HepG2 (cell line): ENCODE results near the gene CHI3L1. TPM values are rescaled to one million over a fixed set of nuclear protein-coding genes. Genes with fewer than 3 reads are reported as not detected.

ENCODE experiments used
- ATAC-seq: fragments of 200-7000 bp; cut with Tn5 transposase; 3 replicates; pipeline ENCODE4 v1.9.1; 2020; ENCODE audit warnings: mild to moderate bottlenecking, moderate library complexity
- BruUV-seq: library from RNA; stranded (reverse); fragments of 400-500 nt; replicated peaks from 2 replicates; lab custom pipeline; 2021; lab: Mats Ljungman, UMichigan
- CTCF ChIA-PET: fragments of 300-600 bp; formaldehyde crosslinking; extraction: SDS; loops from one replicate; lab custom pipeline; 2021; ENCODE audit warnings: low total read pairs, inconsistent platforms, low intra/inter-chr PET ratio; lab: Yijun Ruan, JAX
- POLR2A ChIA-PET: fragments of 350-600 bp; sonication (Branson Sonifier 250); formaldehyde crosslinking; loops from one replicate; lab custom pipeline; 2020; ENCODE audit warnings: antibody characterized with exemption, inconsistent platforms; lab: Yijun Ruan, JAX
- DNase-seq: peaks from one replicate; pipeline ENCODE4 v3.0.0-alpha.2; 2015; ENCODE audit warnings: low spot score
- FAIRE-seq: peaks from 3 replicates; lab custom pipeline; 2011; peaks lifted over from hg19 to GRCh38; lab: Jason Lieb, UNC
- H2AFZ ChIP-seq: one replicate; pipeline ENCODE4 v1.6.1; 2011; ENCODE audit warnings: low read length, inconsistent platforms
- H3K27ac ChIP-seq: fragments of 300-600 bp; 3 replicates; pipeline ENCODE4 v1.8.0; 2011; ENCODE audit warnings: mixed run types, mild to moderate bottlenecking, mixed read lengths, low read length, inconsistent platforms; ENCODE audit not compliant: insufficient read depth; ENCODE audit errors: extremely low read length
- H3K27me3 ChIP-seq, 2 experiments: fragments of 200-600 bp in 1 of 2; 2 replicates in 1 of 2; 3 replicates in 1 of 2; pipeline versions ENCODE4 v1.6.0 to v1.8.0; 2011; ENCODE audit warnings: low read length in 2 of 2, mild to moderate bottlenecking in 2 of 2, moderate library complexity in 2 of 2, inconsistent platforms in 1 of 2; ENCODE audit not compliant: insufficient read depth in 2 of 2, control insufficient read depth in 1 of 2
- H3K36me3 ChIP-seq, 2 experiments: fragments of 200-600 bp in 1 of 2; replicated peaks in 1 of 2; 2 replicates in 1 of 2; 3 replicates in 1 of 2; pipeline versions ENCODE4 v1.5.1 to v1.8.0; 2011; ENCODE audit warnings: low read length in 2 of 2, inconsistent platforms in 1 of 2; ENCODE audit not compliant: insufficient read depth in 2 of 2, control insufficient read depth in 1 of 2
- H3K4me1 ChIP-seq: 2 replicates; pipeline ENCODE4 v1.5.1; 2012; ENCODE audit warnings: low read length, inconsistent platforms; ENCODE audit not compliant: insufficient read depth
- H3K4me2 ChIP-seq: 2 replicates; pipeline ENCODE4 v1.6.0; 2011; ENCODE audit warnings: low read depth, low read length, inconsistent platforms
- H3K4me3 ChIP-seq, 3 experiments: fragments of 200-600 bp in 1 of 3; sonication (generic), shearing (Covaris generic) in 1 of 3; replicated peaks in 1 of 3; 2 replicates each; pipeline ENCODE4 v1.5.1; 2011 to 2016; ENCODE audit warnings: low read length in 3 of 3, inconsistent platforms in 2 of 3, low read depth in 2 of 3, mild to moderate bottlenecking in 2 of 3, control low read depth in 1 of 3, mixed read lengths in 1 of 3; ENCODE audit not compliant: insufficient read depth in 1 of 3
- H3K79me2 ChIP-seq: one replicate; pipeline ENCODE4 v1.6.1; 2011; ENCODE audit warnings: low read length, inconsistent platforms; ENCODE audit not compliant: insufficient read depth
- H3K9ac ChIP-seq: 2 replicates; pipeline ENCODE4 v1.6.0; 2011; ENCODE audit warnings: mild to moderate bottlenecking, low read depth, low read length, inconsistent platforms; ENCODE audit not compliant: insufficient read depth
- H3K9me3 ChIP-seq: 2 replicates; pipeline ENCODE4 v1.5.1; 2012; ENCODE audit warnings: mild to moderate bottlenecking, low read length
- H4K20me1 ChIP-seq: 2 replicates; pipeline ENCODE4 v1.6.0; 2011; ENCODE audit warnings: inconsistent platforms, mild to moderate bottlenecking, low read length, moderate library complexity; ENCODE audit not compliant: insufficient read depth
- ATF5 ChIP-seq: sonication (generic); formaldehyde crosslinking; IDR thresholded peaks from 2 replicates; pipeline ENCODE4 v1.4.0; 2020; ENCODE audit warnings: mild to moderate bottlenecking, low read depth, missing genetic modification reagents
- FOXP4 ChIP-seq: sonication (generic); formaldehyde crosslinking; IDR thresholded peaks from 2 replicates; pipeline ENCODE4 v1.4.0; 2020; ENCODE audit warnings: missing genetic modification reagents
- GATA4 ChIP-seq: sonication (generic); IDR thresholded peaks from 2 replicates; pipeline ENCODE4 v1.6.1; 2016; ENCODE audit warnings: antibody characterized with exemption, low read depth, borderline replicate concordance
- GMEB1 ChIP-seq: sonication (generic); formaldehyde crosslinking; IDR thresholded peaks from 2 replicates; pipeline ENCODE4 v1.5.1; 2020; ENCODE audit warnings: missing genetic modification reagents, mild to moderate bottlenecking, borderline replicate concordance
- NFE2L2 ChIP-seq: fragments of 150-350 bp; IDR thresholded peaks from 2 replicates; pipeline ENCODE4 v1.6.1; 2014; ENCODE audit warnings: low read length
- NFKBIZ ChIP-seq: IDR thresholded peaks from 2 replicates; pipeline ENCODE4 v1.6.1; 2018; ENCODE audit warnings: missing genetic modification reagents, missing compliant biosample characterization
- ZNF276 ChIP-seq: sonication (generic); formaldehyde crosslinking; IDR thresholded peaks from 2 replicates; pipeline ENCODE4 v1.4.0; 2020; ENCODE audit warnings: mild to moderate bottlenecking, low read depth, missing genetic modification reagents
- ZNF558 ChIP-seq: sonication (generic); formaldehyde crosslinking; IDR thresholded peaks from 2 replicates; pipeline ENCODE4 v1.9.0; 2022; ENCODE audit warnings: mild to moderate bottlenecking, missing genetic modification reagents, borderline replicate concordance
- ZNF574 ChIP-seq: sonication (generic); formaldehyde crosslinking; IDR thresholded peaks from 2 replicates; pipeline ENCODE4 v1.4.0; 2020; ENCODE audit warnings: missing genetic modification reagents
- ZNF784 ChIP-seq: sonication (generic); formaldehyde crosslinking; IDR thresholded peaks from 2 replicates; pipeline ENCODE4 v1.5.1; 2020; ENCODE audit warnings: missing genetic modification reagents, mild to moderate bottlenecking, borderline replicate concordance
- WGBS: methylation state at CpG from one replicate; pipeline ENCODE4 v1.1.6; 2017; ENCODE audit warnings: low lambda C conversion rate; 5-methylcytosine and 5-hydroxymethylcytosine counted together
- in situ Hi-C: cut with HindIII; loops from 2 replicates; pipeline ENCODE4 v1.10.0; 2017; ENCODE audit warnings: low pct_unique_long_range_greater_than_20kb; ENCODE audit not compliant: extremely low pct_ligation_motif_present
- intact Hi-C: fragments of 100-400 bp; cut with micrococcal nuclease; formaldehyde crosslinking; loops from one replicate; pipeline ENCODE4 v1.10.0; 2022; ENCODE audit not compliant: unreplicated experiment
- polyA plus RNA-seq, 8 experiments: library from polyadenylated mRNA; depleted of rRNA in 3 of 8; stranded (reverse) in 7 of 8; unstranded in 1 of 8; fragments of >200 nt; fragmentation: Illumina TruSeq in 4 of 8; extraction: Trizol in 4 of 8; gene quantifications; 2 replicates each; pipeline versions ENCODE4 v1.2.1 to v1.2.3, GENCODE V29; 2011 to 2016; ENCODE audit warnings: low read depth in 4 of 8, missing spikeins in 1 of 8, mixed read lengths in 1 of 8; ENCODE audit not compliant: insufficient read depth in 1 of 8
- total RNA-seq, 5 experiments: library from RNA; depleted of rRNA; stranded (reverse); fragments of >200 nt; fragmentation: Illumina TruSeq; extraction: Trizol; gene quantifications; 2 replicates each; pipeline ENCODE4 v1.2.3, GENCODE V29; 2016; ENCODE audit warnings: low read depth in 1 of 5

CHI3L1 gene
- total and polyA plus RNA-seq, 2 of the 13 experiments (the other 11 are each of a cell fraction or from before 2014, with no cell fraction given) = 0.09 to 0.13 TPM

GRCh38 chr1:203170625-203171330, 15.7 kb downstream of the CHI3L1 start (continued):
- TF ChIP-seq ZNF784 (CRISPR knock-in tag) (no peak), NFE2L2 (no peak), ZNF558 (no peak), ATF5 (CRISPR knock-in tag) (no peak), GATA4 (no peak), FOXP4 (no peak), NFKBIZ (no peak)

- intact Hi-C loops (no loop called here), in situ Hi-C loops (loop anchor here (5.0 kb wide), 2 partner anchors 47 to 53 kb away; no protein-coding TSS in a partner anchor)
- no peak overlapping the region for H3K4me3 ChIP-seq
- no peak overlapping the region for H3K27ac ChIP-seq
- ChIA-PET POLR2A (no interaction called here), CTCF (no interaction called here)
- no peaks in the 10 kb centered on the region for H3K36me3 ChIP-seq
- H3K4me1 ChIP-seq = no peaks in the 10 kb centered on the region
- H3K27me3 ChIP-seq = peaks cover 2 to 13% of the 10 kb centered on the region in 2 experiments; a peak in 3 of 5 replicates
- BruUV-seq = no TSS peak
- no peak overlapping the region for H2AFZ ChIP-seq
- H3K79me2 ChIP-seq = no peaks in the 10 kb centered on the region
- DNase-seq (no peak), FAIRE-seq (no peak), ATAC-seq (no peak)
- H3K9ac ChIP-seq = no peak overlapping the region
- H3K9me3 ChIP-seq = no peaks in the 10 kb centered on the region
- 0 out of 2 replicates have a peak, but pooled peaks cover 4% of the 10 kb centered on the region for H4K20me1 ChIP-seq
- no peak overlapping the region for H3K4me2 ChIP-seq
- WGBS = 40% methylated on average over 15 of the region's 21 CpGs
- no peak for TF ChIP-seq ZNF276
- TF ChIP-seq GMEB1 (CRISPR knock-in tag) = no peak
- TF ChIP-seq ZNF574 = no peak
These were observed 16.6 kb downstream of the CHI3L1 start for GRCh38 chr1:203169770-203170520.
